Measurements from ENCODE around the gene DNALI1. TPM values are rescaled to one million over a fixed set of nuclear protein-coding genes. Genes with fewer than 3 reads are reported as not detected.
A peak's percentile ranks its signal among the peaks of the same experiment; 100 is the strongest.

The DNALI1 gene
- total and polyA plus RNA-seq, 2 of the 4 experiments (the other 2 are of a cell fraction) = 9.1 to 10.1 TPM

DNA sequence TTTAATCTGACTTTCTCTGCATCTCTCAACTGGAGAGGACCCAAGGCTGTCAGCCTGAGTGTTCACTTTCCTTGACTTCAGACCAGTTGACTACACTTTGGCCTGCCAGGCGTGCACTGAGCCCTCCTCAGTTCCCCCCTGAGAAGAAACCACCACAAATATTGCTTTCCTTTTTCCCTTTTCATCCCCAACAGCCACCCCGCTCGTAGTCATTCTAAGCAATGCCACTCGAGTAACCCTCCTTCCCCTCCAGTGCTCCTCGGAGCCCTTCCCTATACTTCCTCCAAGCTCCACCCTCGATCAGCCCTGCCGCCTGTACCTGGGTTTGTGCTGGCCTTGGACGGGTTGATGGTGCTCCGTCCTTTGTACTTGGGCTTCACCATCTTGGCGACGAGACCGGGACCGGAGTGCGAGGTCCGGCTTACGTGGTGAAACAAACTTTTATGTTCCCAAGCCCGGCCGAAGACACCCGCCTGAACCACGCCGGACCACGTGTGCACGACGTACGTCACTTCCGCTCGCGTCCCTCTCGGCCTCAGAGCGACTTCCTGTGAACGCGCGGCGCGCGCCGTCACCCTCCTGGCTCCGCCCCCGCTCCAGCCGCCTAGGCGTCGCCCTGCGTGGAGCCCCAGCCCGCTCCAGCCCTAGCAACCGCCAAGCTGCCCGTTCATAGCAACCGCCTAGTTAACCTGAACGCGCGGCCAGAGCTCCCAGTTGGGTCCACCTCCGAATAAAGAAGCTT is 38.9 kb downstream of the DNALI1 start, which contains the start of gene GNL2:
Gene GNL2 (minus strand): TSS at position 498 of the 742 bp plus-strand sequence. CDS start 115 bp downstream, at position 383.
- H2AK9ac ChIP-seq (replicated peaks; ENCODE audit: low read depth, low read length, poor library complexity) = peak within 1 kb of the TSS; percentile 95
- H2AK5ac ChIP-seq (ENCODE audit: low read depth, low read length) = peak within 1 kb of the TSS; percentile 81
- ATAC-seq (ENCODE audit: low read depth) (peak; percentile 100), DNase-seq (peak; percentile 95)
- peak within 1 kb of the TSS; percentile 81 for H2BK5ac ChIP-seq (ENCODE audit: low read depth, low read length, poor library complexity, severe bottlenecking)
- peak within 1 kb of the TSS; percentile 94 for H3K4me2 ChIP-seq (ENCODE audit: low read depth, low read length)
- H3K4ac ChIP-seq (ENCODE audit: low read depth, low read length) = peak within 1 kb of the TSS; percentile 98
- H3K4me3 ChIP-seq (ENCODE audit: insufficient read depth, low read depth, low read length) = peak within 1 kb of the TSS; percentile 80
- H3K36me3 ChIP-seq (ENCODE audit: control insufficient read depth, insufficient read depth, low read length) = peaks cover 5% of the 10 kb centered on the region
- peaks cover 3 to 34% of the 10 kb centered on the region in 2 experiments; a peak in 3 of 4 replicates for H3K79me1 ChIP-seq (ENCODE audit: low read depth in 1 of 2, low read length in 2 of 2)
- POLR2A ChIA-PET (ENCODE audit: unreplicated experiment) = no interaction called here
- H3K4me1 ChIP-seq (ENCODE audit: control insufficient read depth, insufficient read depth, low read length) = peaks cover 3% of the 10 kb centered on the region; the same call in 1 of the 2 replicates
- peak within 1 kb of the TSS; percentile 97 for H2AFZ ChIP-seq (replicated peaks; ENCODE audit: low read length, poor library complexity)
- peak within 1 kb of the TSS; percentile 79; the same call in 1 of the 2 replicates for H2BK120ac ChIP-seq (ENCODE audit: low read depth, low read length)
- in situ Hi-C loops (cut with MboI; ENCODE audit: low sequenced_read_pairs) (loop anchor here (25.0 kb wide), 1 partner anchor 417 kb away; the partner anchor contains the start of genes FHL3 and UTP11), intact Hi-C loops (cut with micrococcal nuclease) (no loop called here), dilution Hi-C loops (cut with HindIII; ENCODE audit: low sequenced_read_pairs, unreplicated experiment) (no loop called here)
- BruUV-seq (replicated peaks) = no TSS peak
- peaks cover 3% of the 10 kb centered on the region; the same call in 1 of the 2 replicates for H3K27me3 ChIP-seq (ENCODE audit: control insufficient read depth, insufficient read depth, low read length)
- H3K14ac ChIP-seq (replicated peaks; ENCODE audit: low read depth, low read length) = peak within 1 kb of the TSS; percentile 98
- H3K9me1 ChIP-seq (ENCODE audit: insufficient read depth, low read length) = no peaks in the 10 kb centered on the region
- CTCF ChIA-PET = interaction anchor here (0.6 to 1.0 kb wide), 3 partner anchors 10 to 87 kb away, joined by 5 to 6 read pairs (median 5); no protein-coding TSS in a partner anchor
- H4K20me1 ChIP-seq (ENCODE audit: insufficient read depth, low read length) = peaks cover 7% of the 10 kb centered on the region; the same call in 1 of the 2 replicates
- H3K9ac ChIP-seq (ENCODE audit: low read depth, low read length) = peak within 1 kb of the TSS; percentile 91
- H4K8ac ChIP-seq (ENCODE audit: low read depth in 2 of 2, low read length in 2 of 2) = peak within 1 kb of the TSS; percentile 87 to 92
- H3K9me3 ChIP-seq (ENCODE audit: control insufficient read depth, insufficient read depth, low read length) = no peaks in the 10 kb centered on the region
- H3K23ac ChIP-seq (ENCODE audit: low read depth, low read length) = peak within 1 kb of the TSS; percentile 95
- peak within 1 kb of the TSS; percentile 80 for H4K5ac ChIP-seq (ENCODE audit: low read depth, low read length)
- no peak within 1 kb of the TSS for H2BK20ac ChIP-seq (ENCODE audit: low read depth, low read length)
- peak within 1 kb of the TSS; percentile 95 for H4K91ac ChIP-seq (ENCODE audit: insufficient read depth, low read depth, low read length)
- H2BK15ac ChIP-seq (ENCODE audit: low read depth, low read length) = peak within 1 kb of the TSS; percentile 54; the same call in 1 of the 3 replicates
- H3K27ac ChIP-seq (ENCODE audit: insufficient read depth, low read length) = peak within 1 kb of the TSS; percentile 88
- peak within 1 kb of the TSS; percentile 88 for H3K56ac ChIP-seq (ENCODE audit: extremely low read depth, insufficient read depth, low read length)
- 0% methylated on average over 22 of the region's 51 CpGs; no CpG with 5 or more reads in 1 of the 2 experiments for WGBS, 2 experiments (ENCODE audit: extremely low coverage in 2 of 2, insufficient read length in 1 of 2)
- peak within 1 kb of the TSS; percentile 68; the same call in 1 of the 2 replicates for H3K18ac ChIP-seq (ENCODE audit: low read depth, low read length)
- TF ChIP-seq POLR2A (IDR thresholded peaks at IDR 0.05; ENCODE audit: low read depth, low read length) (peak; percentile 91), MAZ (IDR thresholded peaks at IDR 0.05; ENCODE audit: borderline replicate concordance, low read depth, low read length) (peak; percentile 89), FOS (IDR thresholded peaks at IDR 0.05; ENCODE audit: low read depth, low read length) (no peak; the same call in 1 of the 2 replicates), RFX5 (IDR thresholded peaks at IDR 0.05; ENCODE audit: low read depth, low read length) (no peak), ELK1 (IDR thresholded peaks at IDR 0.05; ENCODE audit: borderline replicate concordance, low read depth, low read length) (no peak), CHD1 (IDR thresholded peaks at IDR 0.05; ENCODE audit: low read depth, low read length) (no peak), BHLHE40 (IDR thresholded peaks at IDR 0.05; ENCODE audit: low read depth, low read length) (no peak), RAD21 (IDR thresholded peaks at IDR 0.05; ENCODE audit: low read length) (no peak), NFE2L2 (IDR thresholded peaks at IDR 0.05; ENCODE audit: low read depth, low read length) (no peak), CTCF (conservative IDR thresholded peaks at IDR 0.05; ENCODE audit: low read depth, low read length) (no peak), CEBPB (IDR thresholded peaks at IDR 0.05; ENCODE audit: low read depth, low read length) (no peak), SMC3 (IDR thresholded peaks at IDR 0.05; ENCODE audit: low read depth, low read length) (no peak), RCOR1 (IDR thresholded peaks at IDR 0.05; ENCODE audit: insufficient replicate concordance, low read length) (no peak)
- TF ChIP-seq, protein P1, sequence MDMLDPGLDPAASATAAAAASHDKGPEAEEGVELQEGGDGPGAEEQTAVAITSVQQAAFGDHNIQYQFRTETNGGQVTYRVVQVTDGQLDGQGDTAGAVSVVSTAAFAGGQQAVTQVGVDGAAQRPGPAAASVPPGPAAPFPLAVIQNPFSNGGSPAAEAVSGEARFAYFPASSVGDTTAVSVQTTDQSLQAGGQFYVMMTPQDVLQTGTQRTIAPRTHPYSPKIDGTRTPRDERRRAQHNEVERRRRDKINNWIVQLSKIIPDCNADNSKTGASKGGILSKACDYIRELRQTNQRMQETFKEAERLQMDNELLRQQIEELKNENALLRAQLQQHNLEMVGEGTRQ (IDR thresholded peaks at IDR 0.05; ENCODE audit: low read depth, low read length) = peak; percentile 95

Data from IMR-90 (cell line).